ENCODE data around the gene TMEM131L.
"Not testable (repeated sequence)": the region's sequence is repeated elsewhere in the genome, so short reads cannot be mapped to it uniquely, and the experiment has no call there.

Gene TMEM131L, protein sequence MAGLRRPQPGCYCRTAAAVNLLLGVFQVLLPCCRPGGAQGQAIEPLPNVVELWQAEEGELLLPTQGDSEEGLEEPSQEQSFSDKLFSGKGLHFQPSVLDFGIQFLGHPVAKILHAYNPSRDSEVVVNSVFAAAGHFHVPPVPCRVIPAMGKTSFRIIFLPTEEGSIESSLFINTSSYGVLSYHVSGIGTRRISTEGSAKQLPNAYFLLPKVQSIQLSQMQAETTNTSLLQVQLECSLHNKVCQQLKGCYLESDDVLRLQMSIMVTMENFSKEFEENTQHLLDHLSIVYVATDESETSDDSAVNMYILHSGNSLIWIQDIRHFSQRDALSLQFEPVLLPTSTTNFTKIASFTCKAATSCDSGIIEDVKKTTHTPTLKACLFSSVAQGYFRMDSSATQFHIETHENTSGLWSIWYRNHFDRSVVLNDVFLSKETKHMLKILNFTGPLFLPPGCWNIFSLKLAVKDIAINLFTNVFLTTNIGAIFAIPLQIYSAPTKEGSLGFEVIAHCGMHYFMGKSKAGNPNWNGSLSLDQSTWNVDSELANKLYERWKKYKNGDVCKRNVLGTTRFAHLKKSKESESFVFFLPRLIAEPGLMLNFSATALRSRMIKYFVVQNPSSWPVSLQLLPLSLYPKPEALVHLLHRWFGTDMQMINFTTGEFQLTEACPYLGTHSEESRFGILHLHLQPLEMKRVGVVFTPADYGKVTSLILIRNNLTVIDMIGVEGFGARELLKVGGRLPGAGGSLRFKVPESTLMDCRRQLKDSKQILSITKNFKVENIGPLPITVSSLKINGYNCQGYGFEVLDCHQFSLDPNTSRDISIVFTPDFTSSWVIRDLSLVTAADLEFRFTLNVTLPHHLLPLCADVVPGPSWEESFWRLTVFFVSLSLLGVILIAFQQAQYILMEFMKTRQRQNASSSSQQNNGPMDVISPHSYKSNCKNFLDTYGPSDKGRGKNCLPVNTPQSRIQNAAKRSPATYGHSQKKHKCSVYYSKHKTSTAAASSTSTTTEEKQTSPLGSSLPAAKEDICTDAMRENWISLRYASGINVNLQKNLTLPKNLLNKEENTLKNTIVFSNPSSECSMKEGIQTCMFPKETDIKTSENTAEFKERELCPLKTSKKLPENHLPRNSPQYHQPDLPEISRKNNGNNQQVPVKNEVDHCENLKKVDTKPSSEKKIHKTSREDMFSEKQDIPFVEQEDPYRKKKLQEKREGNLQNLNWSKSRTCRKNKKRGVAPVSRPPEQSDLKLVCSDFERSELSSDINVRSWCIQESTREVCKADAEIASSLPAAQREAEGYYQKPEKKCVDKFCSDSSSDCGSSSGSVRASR (N-terminal part only)

DNA sequence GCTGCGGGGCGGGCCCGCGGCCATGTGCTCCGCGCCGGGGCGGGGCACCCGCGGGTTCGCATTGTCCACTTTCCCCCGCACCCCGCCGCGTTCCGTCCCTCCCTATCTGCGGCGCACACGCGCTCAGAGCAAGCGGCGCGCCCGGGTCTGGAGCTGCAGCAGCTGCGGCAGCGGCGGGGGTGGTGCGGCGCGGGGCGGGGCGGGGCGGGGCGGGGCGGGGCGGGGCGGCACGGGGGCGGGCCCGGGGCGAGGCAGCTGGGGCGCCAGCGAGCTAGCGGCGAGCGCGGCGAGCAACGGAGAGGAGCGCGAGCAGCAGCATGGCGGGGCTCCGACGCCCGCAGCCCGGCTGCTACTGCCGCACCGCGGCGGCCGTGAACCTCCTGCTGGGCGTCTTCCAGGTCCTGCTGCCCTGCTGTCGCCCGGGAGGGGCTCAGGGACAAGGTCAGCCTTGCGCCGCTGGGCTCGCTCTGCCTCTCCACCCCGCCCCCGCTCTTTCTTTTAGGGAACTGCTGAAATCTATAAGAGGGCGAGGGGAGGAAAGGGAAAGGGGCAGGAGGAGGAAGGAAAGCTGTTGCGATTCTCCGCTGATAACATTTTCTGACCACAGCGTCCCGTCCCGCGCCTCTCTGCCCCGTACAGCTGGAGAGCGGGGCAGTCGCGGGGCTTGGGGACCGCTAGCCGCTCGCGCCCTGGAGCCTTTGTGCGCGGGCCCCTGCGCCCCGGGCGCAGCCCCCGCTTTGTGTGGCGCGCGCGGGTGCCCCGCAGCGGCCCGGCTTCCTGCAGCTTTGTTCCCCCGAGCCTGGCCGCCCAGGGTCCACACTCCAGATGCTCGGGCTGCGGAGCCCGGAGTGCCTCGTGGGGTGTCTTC, at the start of gene TMEM131L:
Gene TMEM131L, plus strand, starts transcription at position 280 of the 868 bp plus-strand sequence. Its CDS starts 38 bp downstream, at position 318.
- no peaks in the 10 kb centered on the region for H3K9me3 ChIP-seq (ENCODE audit: control insufficient read depth in 1 of 2, low read length in 2 of 2)
- peak within 1 kb of the TSS; percentile 78 to 85 for H3K4me3 ChIP-seq (ENCODE audit: low read depth in 1 of 2, low read length in 2 of 2)
- no peaks in the 10 kb centered on the region for H3K36me3 ChIP-seq (ENCODE audit: control insufficient read depth in 1 of 2, insufficient read depth in 2 of 2, low read length in 2 of 2)
- H3K4me1 ChIP-seq (ENCODE audit: control insufficient read depth in 1 of 2, insufficient read depth in 2 of 2, low read length in 2 of 2): peaks cover 0 to 12% of the 10 kb centered on the region in 2 donors
- no peaks in the 10 kb centered on the region for H3K27me3 ChIP-seq (ENCODE audit: low read depth, low read length)
- peak within 1 kb of the TSS; percentile 43 for H3K27ac ChIP-seq (ENCODE audit: low read length)

DNA sequence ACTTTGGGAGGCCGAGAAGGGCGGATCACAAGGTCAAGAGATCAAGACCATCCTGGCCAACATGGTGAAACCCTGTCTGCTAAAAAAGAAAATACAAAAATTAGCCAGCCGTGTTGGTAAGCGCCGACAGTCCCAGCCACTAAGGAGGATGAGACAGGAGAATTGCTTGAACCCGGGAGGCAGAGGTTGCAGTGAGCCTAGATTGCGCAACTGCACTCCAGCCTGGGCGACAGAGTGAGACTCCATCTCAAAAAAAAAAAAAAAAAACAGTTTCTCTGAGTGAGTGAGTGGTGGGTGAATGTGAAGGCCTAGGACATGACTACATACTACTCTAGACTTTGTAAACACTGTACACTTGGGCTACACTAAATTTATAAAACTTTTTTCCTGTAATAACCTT, 49.7 kb upstream of the TMEM131L start:
- not testable (repeated sequence) for H3K27me3 ChIP-seq (ENCODE audit: low read depth, low read length); H3K4me3 ChIP-seq (ENCODE audit: low read depth in 1 of 2, low read length in 2 of 2); H3K4me1 ChIP-seq (ENCODE audit: control insufficient read depth in 1 of 2, insufficient read depth in 2 of 2, low read length in 2 of 2); H3K9me3 ChIP-seq (ENCODE audit: control insufficient read depth in 1 of 2, low read length in 2 of 2); H3K36me3 ChIP-seq (ENCODE audit: control insufficient read depth in 1 of 2, insufficient read depth in 2 of 2, low read length in 2 of 2); H3K27ac ChIP-seq (ENCODE audit: low read length)

DNA sequence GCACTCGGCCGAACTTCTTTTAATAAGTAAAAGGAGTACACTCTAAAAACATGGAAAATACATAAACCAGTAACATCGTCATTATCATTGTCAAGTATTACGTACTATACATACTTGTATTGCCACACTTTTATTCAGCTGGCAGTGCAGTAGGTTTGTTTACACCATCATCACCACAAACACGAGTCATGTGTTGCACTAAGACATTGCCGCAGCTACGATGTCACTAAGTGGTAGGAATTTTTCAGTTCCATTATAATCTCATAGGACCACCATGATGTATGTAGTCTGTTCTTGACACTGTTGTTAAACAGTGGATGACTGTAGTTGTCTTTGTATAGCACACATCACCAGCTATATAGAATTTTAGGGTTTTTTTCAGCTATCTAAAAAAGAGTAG, 48.0 kb upstream of the TMEM131L start:
- no peaks in the 10 kb centered on the region for H3K27me3 ChIP-seq (ENCODE audit: low read depth, low read length)
- H3K27ac ChIP-seq (ENCODE audit: low read length): no peak overlapping the region
- H3K4me1 ChIP-seq (ENCODE audit: control insufficient read depth in 1 of 2, insufficient read depth in 2 of 2, low read length in 2 of 2): no peaks in the 10 kb centered on the region
- H3K4me3 ChIP-seq (ENCODE audit: low read depth in 1 of 2, low read length in 2 of 2): no peak overlapping the region
- no peaks in the 10 kb centered on the region for H3K36me3 ChIP-seq (ENCODE audit: control insufficient read depth in 1 of 2, insufficient read depth in 2 of 2, low read length in 2 of 2)
- no peaks in the 10 kb centered on the region for H3K9me3 ChIP-seq (ENCODE audit: control insufficient read depth in 1 of 2, low read length in 2 of 2)

DNA sequence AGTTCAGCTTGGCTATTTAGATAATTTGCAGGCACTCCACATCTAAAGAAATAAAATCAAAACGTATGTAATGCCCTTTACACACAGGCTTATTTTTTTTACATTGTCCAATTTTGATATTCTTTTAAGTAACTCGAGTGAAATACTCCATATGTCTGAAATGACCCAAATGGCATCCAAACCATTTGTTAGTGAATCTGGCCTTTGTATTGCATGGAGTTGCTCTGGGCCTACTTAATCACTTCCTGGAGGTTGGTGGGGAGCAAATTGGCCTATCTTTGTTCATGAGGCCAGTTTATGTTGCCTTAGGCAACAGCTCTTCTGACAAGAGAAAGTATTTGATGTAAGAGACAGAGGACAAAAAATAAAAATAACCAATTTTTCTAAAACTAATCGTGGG, 47.6 kb upstream of the TMEM131L start:
- no peaks in the 10 kb centered on the region for H3K27me3 ChIP-seq (ENCODE audit: low read depth, low read length)
- H3K9me3 ChIP-seq (ENCODE audit: control insufficient read depth in 1 of 2, low read length in 2 of 2): no peaks in the 10 kb centered on the region
- H3K27ac ChIP-seq (ENCODE audit: low read length): no peak overlapping the region
- no peaks in the 10 kb centered on the region for H3K36me3 ChIP-seq (ENCODE audit: control insufficient read depth in 1 of 2, insufficient read depth in 2 of 2, low read length in 2 of 2)
- H3K4me1 ChIP-seq (ENCODE audit: control insufficient read depth in 1 of 2, insufficient read depth in 2 of 2, low read length in 2 of 2): no peaks in the 10 kb centered on the region
- H3K4me3 ChIP-seq (ENCODE audit: low read depth in 1 of 2, low read length in 2 of 2): no peak overlapping the region

DNA sequence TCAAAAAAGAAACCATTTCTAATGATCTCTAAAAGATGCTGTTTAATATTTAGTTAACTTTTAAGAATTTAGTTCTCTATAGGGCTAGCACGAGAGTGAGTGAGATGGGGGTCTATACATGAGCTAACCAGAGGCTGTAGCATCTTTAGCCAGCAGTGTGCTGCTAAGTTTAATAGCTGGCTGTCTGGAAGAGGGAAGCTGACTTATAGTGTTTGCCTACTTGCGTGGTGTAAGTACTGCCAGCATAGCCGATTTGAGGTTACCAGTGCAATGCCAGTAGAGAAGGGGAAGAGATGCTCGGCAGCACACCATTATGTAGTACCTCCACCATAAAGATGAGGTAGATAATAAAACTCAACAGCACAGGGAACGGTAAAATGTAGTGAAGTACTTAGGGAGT, 47.1 kb upstream of the TMEM131L start:
- H3K4me3 ChIP-seq (ENCODE audit: low read depth in 1 of 2, low read length in 2 of 2): no peak overlapping the region
- H3K4me1 ChIP-seq (ENCODE audit: control insufficient read depth in 1 of 2, insufficient read depth in 2 of 2, low read length in 2 of 2): no peaks in the 10 kb centered on the region
- no peak overlapping the region for H3K27ac ChIP-seq (ENCODE audit: low read length)
- no peaks in the 10 kb centered on the region for H3K27me3 ChIP-seq (ENCODE audit: low read depth, low read length)
- no peaks in the 10 kb centered on the region for H3K36me3 ChIP-seq (ENCODE audit: control insufficient read depth in 1 of 2, insufficient read depth in 2 of 2, low read length in 2 of 2)
- no peaks in the 10 kb centered on the region for H3K9me3 ChIP-seq (ENCODE audit: control insufficient read depth in 1 of 2, low read length in 2 of 2)

DNA sequence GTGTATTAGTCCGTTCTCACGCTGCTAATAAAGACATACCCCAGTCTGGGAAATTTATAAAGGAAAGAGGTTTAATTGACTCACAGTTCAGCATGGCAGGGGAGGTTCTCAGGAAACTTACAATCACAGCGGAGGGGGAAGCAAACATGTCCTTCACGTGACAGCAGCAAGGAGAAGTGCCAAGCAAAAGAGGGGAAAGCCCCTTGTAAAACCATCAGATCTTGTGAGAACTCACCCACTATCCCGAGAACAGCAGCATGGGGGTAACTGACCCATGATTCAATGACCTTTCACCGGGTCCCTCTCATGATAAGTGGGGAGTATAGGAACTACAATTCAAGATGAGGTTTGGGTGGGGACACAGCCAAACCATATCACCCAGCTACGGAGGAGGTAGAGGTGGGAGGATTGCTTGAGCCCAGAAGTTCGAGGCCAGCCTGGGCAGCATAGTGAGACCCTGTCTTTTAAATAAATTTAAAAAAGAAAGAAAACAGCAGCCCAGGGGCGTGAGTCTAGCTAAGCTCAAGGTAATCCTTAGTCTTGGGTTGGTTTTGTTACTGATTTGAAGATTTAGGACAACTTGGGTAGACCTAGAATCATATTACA, 46.4 kb upstream of the TMEM131L start:
- H3K4me3 ChIP-seq (ENCODE audit: low read depth in 1 of 2, low read length in 2 of 2): no peak overlapping the region
- H3K36me3 ChIP-seq (ENCODE audit: control insufficient read depth in 1 of 2, insufficient read depth in 2 of 2, low read length in 2 of 2): no peaks in the 10 kb centered on the region
- H3K4me1 ChIP-seq (ENCODE audit: control insufficient read depth in 1 of 2, insufficient read depth in 2 of 2, low read length in 2 of 2): no peaks in the 10 kb centered on the region
- H3K27me3 ChIP-seq (ENCODE audit: low read depth, low read length): no peaks in the 10 kb centered on the region
- no peak overlapping the region for H3K27ac ChIP-seq (ENCODE audit: low read length)
- H3K9me3 ChIP-seq (ENCODE audit: control insufficient read depth in 1 of 2, low read length in 2 of 2): no peaks in the 10 kb centered on the region

DNA sequence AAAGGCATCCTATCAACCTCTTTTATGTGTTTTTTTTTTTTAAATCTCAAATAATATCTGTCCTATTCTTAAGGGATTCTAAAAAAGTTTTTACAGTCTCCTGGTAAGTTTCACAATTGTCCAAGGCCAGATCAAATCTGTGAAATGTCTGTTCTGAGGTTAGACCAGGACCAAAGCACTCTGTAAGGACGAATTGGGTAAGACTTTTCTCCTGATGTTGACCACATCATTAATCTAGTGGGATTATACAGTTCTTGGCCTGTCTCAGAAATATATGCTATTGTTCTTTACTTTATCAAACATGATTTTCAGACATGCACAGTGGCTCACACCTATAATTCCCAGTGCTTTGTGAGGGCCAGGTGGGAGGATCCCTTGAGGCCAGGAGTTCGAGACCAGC, 45.8 kb upstream of the TMEM131L start:
- Histone ChIP-seq H3K4me3 (ENCODE audit: low read depth in 1 of 2, low read length in 2 of 2) (no peak overlapping the region), H3K27ac (ENCODE audit: low read length) (no peak overlapping the region), H3K4me1 (ENCODE audit: control insufficient read depth in 1 of 2, insufficient read depth in 2 of 2, low read length in 2 of 2) (no peaks in the 10 kb centered on the region)

DNA sequence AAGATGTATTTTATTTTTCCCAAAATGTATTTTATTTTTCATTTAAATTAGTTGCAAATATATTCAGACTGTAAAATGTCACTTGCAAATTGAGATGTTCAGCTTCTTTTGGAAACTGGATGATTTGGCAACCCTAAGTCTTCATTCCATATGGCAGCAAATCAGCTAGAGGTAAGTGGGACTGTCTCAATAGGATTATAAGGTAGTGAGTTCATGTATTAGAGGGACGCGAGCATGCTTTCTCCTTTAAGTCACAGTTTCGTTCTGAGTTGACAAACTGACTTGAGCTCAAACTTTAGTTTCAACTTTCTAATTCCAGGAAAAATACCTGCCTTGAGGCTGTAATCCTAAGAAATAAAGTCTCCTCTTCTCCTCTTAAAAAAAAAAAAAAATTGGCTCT, 44.2 kb upstream of the TMEM131L start:
- H3K27me3 ChIP-seq (ENCODE audit: low read depth, low read length): no peaks in the 10 kb centered on the region
- no peak overlapping the region for H3K4me3 ChIP-seq (ENCODE audit: low read depth in 1 of 2, low read length in 2 of 2)
- H3K27ac ChIP-seq (ENCODE audit: low read length): no peak overlapping the region
- no peaks in the 10 kb centered on the region for H3K36me3 ChIP-seq (ENCODE audit: control insufficient read depth in 1 of 2, insufficient read depth in 2 of 2, low read length in 2 of 2)
- no peaks in the 10 kb centered on the region for H3K9me3 ChIP-seq (ENCODE audit: control insufficient read depth in 1 of 2, low read length in 2 of 2)
- no peaks in the 10 kb centered on the region for H3K4me1 ChIP-seq (ENCODE audit: control insufficient read depth in 1 of 2, insufficient read depth in 2 of 2, low read length in 2 of 2)

More for the DNA sequence above, 45.8 kb upstream of the TMEM131L start:
- no peaks in the 10 kb centered on the region for H3K9me3 ChIP-seq (ENCODE audit: control insufficient read depth in 1 of 2, low read length in 2 of 2)
- H3K36me3 ChIP-seq (ENCODE audit: control insufficient read depth in 1 of 2, insufficient read depth in 2 of 2, low read length in 2 of 2): no peaks in the 10 kb centered on the region
- H3K27me3 ChIP-seq (ENCODE audit: low read depth, low read length): no peaks in the 10 kb centered on the region

DNA sequence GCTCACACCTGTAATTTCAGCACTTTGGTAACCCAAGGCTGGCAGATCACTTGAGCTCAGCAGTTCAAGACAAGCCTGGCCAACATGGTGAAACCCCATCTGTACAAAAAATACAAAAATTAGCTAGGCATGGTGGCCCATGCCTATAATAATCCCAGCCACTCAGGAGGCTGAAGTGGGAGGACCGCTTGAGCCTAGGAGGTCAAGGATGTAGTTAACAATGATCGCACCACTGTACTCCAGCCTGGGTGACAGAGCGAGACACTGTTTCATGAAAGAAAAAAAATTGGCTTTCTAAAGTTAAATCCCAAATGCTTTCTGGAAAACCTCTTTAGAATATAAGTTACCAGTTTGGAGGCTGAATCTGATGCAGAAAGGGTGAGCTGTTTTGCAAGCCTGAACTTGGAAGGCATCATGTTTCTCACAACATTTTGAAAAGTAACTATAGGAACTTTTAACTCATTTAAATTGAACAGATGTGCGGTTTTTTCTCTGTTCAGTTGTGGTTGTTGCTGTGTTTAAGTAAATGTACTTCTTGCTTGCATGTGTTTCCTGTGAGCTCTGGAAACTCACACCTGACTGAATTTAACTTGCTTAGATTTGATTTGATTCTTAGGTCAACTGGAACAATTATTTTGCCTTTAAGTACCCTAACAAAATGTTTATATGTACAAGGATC, 39.8 kb upstream of the TMEM131L start:
- H3K27me3 ChIP-seq (ENCODE audit: low read depth, low read length): no peaks in the 10 kb centered on the region
- no peak overlapping the region for H3K4me3 ChIP-seq (ENCODE audit: low read depth in 1 of 2, low read length in 2 of 2)
- H3K9me3 ChIP-seq (ENCODE audit: control insufficient read depth in 1 of 2, low read length in 2 of 2): no peaks in the 10 kb centered on the region
- no peaks in the 10 kb centered on the region for H3K36me3 ChIP-seq (ENCODE audit: control insufficient read depth in 1 of 2, insufficient read depth in 2 of 2, low read length in 2 of 2)
- H3K27ac ChIP-seq (ENCODE audit: low read length): no peak overlapping the region
- H3K4me1 ChIP-seq (ENCODE audit: control insufficient read depth in 1 of 2, insufficient read depth in 2 of 2, low read length in 2 of 2): peaks cover 0 to 5% of the 10 kb centered on the region in 2 donors

Data from muscle layer of duodenum (tissue), 2 donors.